Loucy (cell line): ENCODE measurements around the gene EDC4.

Source experiments
- H2AFZ ChIP-seq: fragments of 200-600 bp; sonication (generic); 2 replicates; pipeline ENCODE4 v1.6.0; 2016; ENCODE audit warnings: antibody characterized with exemption, mild to moderate bottlenecking, low read length, moderate library complexity
- H3F3A ChIP-seq: fragments of 200-600 bp; 2 replicates; pipeline ENCODE4 v1.6.0; 2016; ENCODE audit warnings: antibody characterized with exemption, low read depth, mild to moderate bottlenecking
- H3K27me3 ChIP-seq: fragments of 200-600 bp; sonication (generic); 2 replicates; pipeline ENCODE4 v1.6.1; 2014; ENCODE audit warnings: low read length, mild to moderate bottlenecking; ENCODE audit not compliant: insufficient read depth, poor library complexity, severe bottlenecking
- H3K36me3 ChIP-seq: fragments of 200-600 bp; sonication (generic); 2 replicates; pipeline ENCODE4 v1.6.1; 2016; ENCODE audit warnings: low read length; ENCODE audit not compliant: insufficient read depth
- H3K4me1 ChIP-seq: fragments of 200-600 bp; sonication (generic); 2 replicates; pipeline ENCODE4 v1.5.1; 2014; ENCODE audit warnings: low read length, mild to moderate bottlenecking; ENCODE audit not compliant: insufficient read depth, poor library complexity, severe bottlenecking
- H3K4me2 ChIP-seq: fragments of 200-600 bp; sonication (generic); 2 replicates; pipeline ENCODE4 v1.6.0; 2014; ENCODE audit warnings: antibody characterized with exemption, low read length, low read depth, mild to moderate bottlenecking; ENCODE audit not compliant: poor library complexity, severe bottlenecking
- H3K4me3 ChIP-seq: fragments of 200-600 bp; sonication (generic); 2 replicates; pipeline ENCODE4 v1.5.1; 2014; ENCODE audit warnings: low read length, mild to moderate bottlenecking, mixed read lengths; ENCODE audit not compliant: poor library complexity, severe bottlenecking
- H3K79me2 ChIP-seq: fragments of 200-600 bp; sonication (generic); 2 replicates; pipeline ENCODE4 v1.6.1; 2014; ENCODE audit warnings: low read length; ENCODE audit not compliant: insufficient read depth
- H3K9ac ChIP-seq: fragments of 200-600 bp; sonication (generic); 2 replicates; pipeline ENCODE4 v1.6.0; 2014; ENCODE audit warnings: mild to moderate bottlenecking, low read depth, low read length, moderate library complexity; ENCODE audit not compliant: poor library complexity, severe bottlenecking
- H3K9me2 ChIP-seq: fragments of 200-600 bp; sonication (generic); replicated peaks from 2 replicates; pipeline ENCODE4 v1.6.1; 2016; ENCODE audit warnings: low read depth, low read length, mixed read lengths
- H3K9me3 ChIP-seq: fragments of 200-600 bp; sonication (generic); 2 replicates; pipeline ENCODE4 v1.6.1; 2014; ENCODE audit warnings: mild to moderate bottlenecking, antibody characterized with exemption, low read length, low read depth; ENCODE audit not compliant: insufficient read depth
- H4K20me1 ChIP-seq: fragments of 200-600 bp; sonication (generic); 2 replicates; pipeline ENCODE4 v1.6.0; 2014; ENCODE audit warnings: antibody characterized with exemption, low read length, mild to moderate bottlenecking; ENCODE audit not compliant: insufficient read depth, poor library complexity, severe bottlenecking
- EZH2phosphoT487 ChIP-seq: fragments of 200-600 bp; IDR thresholded peaks from 2 replicates; pipeline ENCODE4 v1.6.1; 2018; ENCODE audit warnings: antibody characterized with exemption, mild to moderate bottlenecking, moderate library complexity, borderline replicate concordance
- TF ChIP-seq, protein P1 (sequence below): fragments of 200-600 bp; sonication (generic); conservative IDR thresholded peaks from 2 replicates; pipeline ENCODE4 v1.5.1; 2014; ENCODE audit warnings: mild to moderate bottlenecking, antibody characterized with exemption, low read length

EDC4 gene

DNA sequence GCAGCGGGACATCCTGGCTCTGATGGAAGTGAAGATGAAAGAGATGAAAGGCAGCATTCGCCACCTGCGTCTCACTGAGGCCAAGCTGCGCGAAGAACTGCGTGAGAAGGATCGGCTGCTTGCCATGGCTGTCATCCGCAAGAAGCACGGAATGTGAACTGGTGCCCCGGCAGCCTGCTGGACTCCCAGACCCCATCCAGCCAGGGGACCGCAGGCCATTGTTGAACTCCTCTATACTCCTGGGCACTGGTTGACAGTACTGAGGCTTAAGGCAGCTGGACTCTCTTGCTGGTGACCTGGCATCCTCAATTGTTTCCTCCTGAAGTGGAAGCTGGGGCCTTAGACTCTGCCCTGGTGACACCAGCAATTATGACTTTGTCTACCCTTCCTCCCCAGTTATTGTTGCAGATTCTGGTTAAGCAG is 29.5 kb upstream of the EDC4 start:
- no peak overlapping the region for H2AFZ ChIP-seq

DNA sequence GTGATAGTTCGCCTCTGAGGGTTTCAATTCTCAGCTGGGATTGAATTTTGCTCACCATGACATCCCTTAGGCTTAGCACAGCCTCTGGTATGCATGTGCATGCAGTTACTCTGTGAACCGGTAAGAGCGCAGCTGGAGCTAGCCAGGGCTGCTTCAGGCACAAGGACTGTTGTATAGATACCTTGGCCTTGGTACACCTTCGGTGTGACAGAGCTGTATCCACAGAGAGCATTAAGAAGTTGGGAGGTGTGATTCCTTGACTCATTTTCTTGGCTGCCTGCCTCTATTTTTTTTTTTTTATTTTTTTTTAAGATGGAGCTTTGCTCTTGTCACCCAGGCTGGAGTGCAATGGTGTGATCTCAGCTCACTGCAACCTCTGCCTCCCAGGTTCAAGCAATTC is 28.4 kb upstream of the EDC4 start:
- no peaks in the 10 kb centered on the region for H3F3A ChIP-seq
- H4K20me1 ChIP-seq, result peaks cover 32% of the 10 kb centered on the region
- H2AFZ ChIP-seq, result no peak overlapping the region
- TF ChIP-seq EZH2phosphoT487, result no peak
- TF ChIP-seq, protein P1, sequence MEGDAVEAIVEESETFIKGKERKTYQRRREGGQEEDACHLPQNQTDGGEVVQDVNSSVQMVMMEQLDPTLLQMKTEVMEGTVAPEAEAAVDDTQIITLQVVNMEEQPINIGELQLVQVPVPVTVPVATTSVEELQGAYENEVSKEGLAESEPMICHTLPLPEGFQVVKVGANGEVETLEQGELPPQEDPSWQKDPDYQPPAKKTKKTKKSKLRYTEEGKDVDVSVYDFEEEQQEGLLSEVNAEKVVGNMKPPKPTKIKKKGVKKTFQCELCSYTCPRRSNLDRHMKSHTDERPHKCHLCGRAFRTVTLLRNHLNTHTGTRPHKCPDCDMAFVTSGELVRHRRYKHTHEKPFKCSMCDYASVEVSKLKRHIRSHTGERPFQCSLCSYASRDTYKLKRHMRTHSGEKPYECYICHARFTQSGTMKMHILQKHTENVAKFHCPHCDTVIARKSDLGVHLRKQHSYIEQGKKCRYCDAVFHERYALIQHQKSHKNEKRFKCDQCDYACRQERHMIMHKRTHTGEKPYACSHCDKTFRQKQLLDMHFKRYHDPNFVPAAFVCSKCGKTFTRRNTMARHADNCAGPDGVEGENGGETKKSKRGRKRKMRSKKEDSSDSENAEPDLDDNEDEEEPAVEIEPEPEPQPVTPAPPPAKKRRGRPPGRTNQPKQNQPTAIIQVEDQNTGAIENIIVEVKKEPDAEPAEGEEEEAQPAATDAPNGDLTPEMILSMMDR, result no peak
- H3K27me3 ChIP-seq, result peaks cover 4% of the 10 kb centered on the region
- H3K4me2 ChIP-seq, result peak overlapping the region; percentile 88
- H3K9ac ChIP-seq, result peak overlapping the region; percentile 87
- H3K4me3 ChIP-seq, result peak overlapping the region; percentile 80
- no peaks in the 10 kb centered on the region for H3K36me3 ChIP-seq
- no peaks in the 10 kb centered on the region for H3K9me3 ChIP-seq
- peaks cover 62% of the 10 kb centered on the region for H3K79me2 ChIP-seq
- H3K4me1 ChIP-seq, result peaks cover 46% of the 10 kb centered on the region
- no peaks in the 10 kb centered on the region for H3K9me2 ChIP-seq

More for the DNA sequence above, 29.5 kb upstream of the EDC4 start:
- TF ChIP-seq, protein P1, result no peak
- TF ChIP-seq EZH2phosphoT487, result no peak
- H3K4me1 ChIP-seq, result peaks cover 41% of the 10 kb centered on the region
- H3K4me3 ChIP-seq, result peak overlapping the region; percentile 80
- H4K20me1 ChIP-seq, result peaks cover 27% of the 10 kb centered on the region
- peak overlapping the region; percentile 79 for H3K9ac ChIP-seq
- H3K9me3 ChIP-seq, result no peaks in the 10 kb centered on the region
- H3K27me3 ChIP-seq, result peaks cover 4% of the 10 kb centered on the region
- peaks cover 51% of the 10 kb centered on the region for H3K79me2 ChIP-seq
- no peaks in the 10 kb centered on the region for H3K9me2 ChIP-seq
- no peaks in the 10 kb centered on the region for H3K36me3 ChIP-seq
- peak overlapping the region; percentile 88 for H3K4me2 ChIP-seq
- no peaks in the 10 kb centered on the region for H3F3A ChIP-seq

DNA sequence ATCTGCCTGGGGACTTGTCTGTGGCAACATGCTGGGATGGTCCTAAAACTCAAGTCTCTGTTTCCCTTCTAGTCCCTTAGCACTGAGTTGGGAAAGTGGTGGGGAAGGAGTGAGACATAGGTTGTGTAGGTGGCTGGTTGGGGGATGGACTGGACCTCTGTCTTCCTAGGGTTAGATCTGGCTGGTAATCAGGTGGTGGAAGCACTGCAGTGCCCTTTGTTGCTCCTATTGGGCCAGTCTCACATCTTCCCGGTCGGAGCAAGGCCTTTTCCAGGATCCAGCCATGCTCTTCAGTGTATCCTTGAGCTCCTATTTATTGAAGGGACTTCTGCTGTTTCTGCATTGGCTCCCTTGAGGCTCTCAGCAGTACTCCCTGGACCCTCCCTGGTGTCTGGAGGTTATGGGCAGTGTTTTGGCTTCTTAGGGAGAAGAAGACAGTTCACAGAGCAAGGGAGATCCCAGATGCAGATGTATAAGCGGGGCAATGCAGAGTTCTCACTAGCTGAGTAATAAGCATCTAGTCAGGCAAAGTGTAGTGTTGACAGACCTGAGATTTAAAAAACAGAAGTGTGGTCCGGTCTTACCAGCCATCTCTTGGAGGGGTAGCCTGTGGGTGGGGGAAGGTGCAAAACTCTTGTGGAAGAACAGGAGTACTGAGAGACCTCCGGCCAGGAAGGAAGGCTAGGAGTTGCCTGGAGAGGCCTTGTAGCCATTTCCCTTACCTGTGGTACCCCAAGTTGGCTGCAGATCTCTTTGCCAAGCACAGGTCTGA is 27.4 kb upstream of the EDC4 start:
- Histone ChIP-seq H3K4me1 (peaks cover 46% of the 10 kb centered on the region), H3K9me3 (no peaks in the 10 kb centered on the region), H3K36me3 (no peaks in the 10 kb centered on the region), H2AFZ (no peak overlapping the region), H4K20me1 (peaks cover 32% of the 10 kb centered on the region), H3F3A (no peaks in the 10 kb centered on the region), H3K4me2 (peak overlapping the region; percentile 88), H3K79me2 (peaks cover 71% of the 10 kb centered on the region), H3K9me2 (no peaks in the 10 kb centered on the region), H3K4me3 (peak overlapping the region; percentile 84), H3K27me3 (peaks cover 4% of the 10 kb centered on the region), H3K9ac (peak overlapping the region; percentile 87)
- no peak for TF ChIP-seq EZH2phosphoT487
- TF ChIP-seq, protein P1, result no peak
